GM18519 (cell line): ENCODE data around the gene DPCD.
"Not testable (repeated sequence)": the region's sequence is repeated elsewhere in the genome, so short reads cannot be mapped to it uniquely, and the experiment has no call there.

ENCODE experiments used
- ATAC-seq: cut with Tn5 transposase; IDR thresholded peaks from one replicate; pipeline ENCODE4 v1.9.1; 2021; ENCODE audit warnings: mild to moderate bottlenecking, moderate library complexity; ENCODE audit not compliant: unreplicated experiment, low FRiP score

Gene DPCD

DNA sequence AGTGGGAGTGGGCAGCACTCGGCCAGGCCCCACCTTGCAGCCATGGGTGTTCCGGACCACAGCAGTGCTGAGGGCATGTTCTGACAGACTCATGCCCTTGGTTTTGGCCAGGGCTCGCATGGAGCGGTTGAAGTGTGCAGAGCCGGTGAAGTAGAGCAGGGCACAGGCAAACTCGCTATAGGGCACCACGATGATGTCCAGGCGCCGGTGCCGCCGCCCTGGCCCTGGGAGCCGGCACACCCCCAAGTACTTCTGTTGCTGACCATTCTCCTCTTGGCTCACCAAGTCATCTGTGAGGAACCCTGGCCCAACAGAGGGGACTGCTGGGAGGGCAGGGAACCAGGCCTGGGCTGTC, 8.6 kb upstream of the DPCD start:
- ATAC-seq: no peak

- no peak for ATAC-seq
These were observed 7.4 kb upstream of the DPCD start for GRCh38 chr10:101580486-101581399.

DNA sequence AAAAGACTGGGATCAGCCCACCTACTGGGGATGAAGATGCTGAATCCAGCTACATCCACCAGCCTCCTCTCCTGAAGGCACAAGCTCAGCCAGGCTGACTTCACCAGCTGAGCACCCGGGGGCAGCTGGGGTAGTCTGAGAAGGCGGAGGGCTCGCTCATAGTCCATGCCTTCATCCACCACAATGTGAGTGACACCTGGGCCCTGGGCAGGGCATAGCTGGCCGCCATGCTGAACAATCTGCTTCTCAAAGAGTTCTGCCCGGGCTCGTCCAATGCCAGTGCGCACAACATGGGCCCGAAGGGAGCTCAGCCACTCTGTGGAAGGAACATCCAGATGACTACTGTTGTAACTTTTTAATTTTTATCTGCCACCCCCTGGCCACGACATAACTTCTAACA, 2.3 kb upstream of the DPCD start:
- no peak for ATAC-seq

- ATAC-seq: no peak
These were observed 758 bp downstream of the DPCD start for GRCh38 chr10:101588879-101589278.

- not testable (repeated sequence) for ATAC-seq
These were observed 5.2 kb downstream of the DPCD start for GRCh38 chr10:101593331-101593730.

DNA sequence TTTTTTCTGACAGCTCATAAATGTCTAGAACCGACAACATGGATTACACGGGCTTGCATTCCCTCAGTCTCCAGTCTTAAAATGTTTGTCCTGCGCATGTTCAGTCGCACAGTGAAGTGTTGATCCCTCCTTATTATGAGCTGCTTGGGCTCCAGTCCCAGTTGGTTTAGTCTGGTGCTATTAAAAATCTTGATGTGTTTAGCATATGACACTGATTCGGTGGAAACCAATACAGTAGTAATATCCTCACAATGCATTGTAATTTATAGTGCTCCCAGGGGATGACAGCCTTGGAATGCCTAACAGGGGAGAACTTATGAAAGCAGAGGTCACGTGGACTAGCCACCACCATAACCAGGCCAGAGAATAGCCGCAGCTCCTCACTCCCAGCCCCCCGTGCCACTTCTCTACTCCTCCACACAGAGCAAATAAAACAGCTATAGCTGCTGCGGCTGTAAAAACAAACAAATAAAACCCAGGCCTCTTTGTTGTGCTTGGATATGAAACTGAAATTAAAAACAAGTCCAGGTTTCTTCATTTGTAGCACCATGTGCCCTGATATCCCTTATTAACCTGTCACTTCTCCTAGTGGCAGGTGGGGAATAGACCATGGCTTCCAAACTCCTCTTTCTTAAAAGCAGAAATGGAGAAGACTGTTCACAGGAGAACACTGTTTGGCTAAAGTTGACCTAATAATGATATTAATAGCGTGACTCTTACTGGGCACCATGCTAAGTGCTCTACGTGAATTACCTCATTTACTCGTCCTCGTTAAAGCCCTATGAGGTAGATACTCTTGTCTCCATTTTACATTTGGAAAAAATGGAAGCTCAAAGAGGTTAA, 7.7 kb downstream of the DPCD start:
- no peak for ATAC-seq

DNA sequence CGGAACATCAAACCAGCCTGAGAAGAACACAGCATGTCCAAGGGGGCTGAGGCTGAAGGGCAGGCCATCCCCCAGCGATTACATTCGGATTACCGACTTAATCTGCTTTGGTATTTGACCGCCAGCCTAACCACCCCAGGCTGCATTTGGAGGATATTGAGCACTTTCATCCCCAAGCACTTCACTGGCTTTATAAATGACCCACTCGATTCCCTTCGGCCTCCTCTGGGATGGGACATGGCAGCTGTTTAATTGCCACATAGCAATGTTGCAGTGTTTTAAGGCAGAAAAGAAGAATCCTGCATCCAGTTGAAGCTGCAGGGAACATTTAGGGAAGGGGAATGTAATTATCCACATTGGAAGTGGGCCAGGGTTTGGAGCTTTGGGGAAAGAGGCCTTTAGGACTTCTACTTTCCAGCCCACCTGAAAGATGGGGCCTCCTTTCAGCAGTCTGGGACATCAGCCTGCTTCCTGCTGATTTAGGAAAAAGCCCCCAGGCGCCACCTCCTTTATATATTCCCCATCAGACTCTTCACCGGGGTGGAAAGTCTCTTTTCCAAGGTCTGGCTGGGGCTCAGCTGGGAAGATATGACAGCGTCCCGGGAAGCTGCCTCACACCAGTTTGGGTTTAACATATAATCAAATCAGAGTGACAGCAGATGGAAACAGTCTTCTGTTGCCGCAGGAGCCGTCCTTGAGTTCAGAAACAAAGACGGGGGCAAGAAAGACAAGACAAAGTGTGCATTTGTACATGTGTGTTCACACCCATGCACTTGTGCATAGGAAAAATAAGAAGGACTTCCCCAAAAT, 9.2 kb downstream of the DPCD start:
- ATAC-seq: no peak

DNA sequence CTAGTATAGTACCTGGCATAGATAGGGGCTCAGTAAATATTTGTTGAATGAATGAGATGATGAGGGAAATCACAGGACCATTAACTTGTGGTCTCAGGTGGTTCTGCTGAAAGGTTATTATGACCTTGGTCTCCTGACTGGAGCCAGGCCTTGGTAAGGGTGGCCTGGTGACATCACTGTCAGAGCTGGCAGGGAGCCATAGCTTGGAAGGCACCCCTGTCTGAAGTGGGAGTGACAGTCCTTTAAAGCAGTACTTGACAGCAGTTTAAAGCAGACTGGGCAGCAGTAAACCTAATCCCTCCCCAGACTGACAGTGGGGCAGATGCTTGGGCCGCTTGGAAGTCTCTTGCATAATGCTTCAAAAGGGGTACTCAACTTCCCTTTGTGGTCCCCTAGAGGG, 13.4 kb downstream of the DPCD start:
- no peak for ATAC-seq

DNA sequence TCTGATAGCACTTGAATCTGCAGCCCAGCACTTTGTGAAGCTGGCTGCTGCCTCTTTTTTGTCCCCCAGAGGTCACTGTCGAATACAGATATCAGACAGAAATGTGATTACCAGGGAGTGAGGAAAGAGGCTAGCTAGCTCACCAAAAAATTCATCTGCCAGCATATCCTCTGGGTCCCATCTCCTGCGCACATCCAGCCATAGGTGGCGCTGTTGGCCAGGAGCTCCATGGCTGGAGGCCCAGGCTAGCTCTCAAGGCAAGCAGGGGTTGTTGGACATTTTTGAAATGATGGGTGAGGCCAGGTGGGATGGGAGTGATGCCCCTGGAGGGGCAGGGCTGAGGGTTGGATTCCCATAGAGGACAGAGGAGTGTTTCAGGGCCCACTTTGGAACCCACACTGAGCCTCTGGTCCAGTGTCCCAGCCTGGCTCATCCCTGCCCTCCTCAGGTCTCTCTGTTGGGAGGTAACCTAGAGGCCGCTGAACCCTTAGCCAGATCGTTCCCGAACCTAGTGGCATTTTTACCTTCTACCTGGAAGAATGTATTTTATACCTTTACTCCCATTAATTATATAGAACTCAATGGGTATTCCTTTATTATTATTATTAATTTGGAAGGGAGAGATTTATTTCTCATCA, 14.8 kb downstream of the DPCD start:
- peak; percentile 59 for ATAC-seq

GRCh38 chr10:101607124-101607523, 19.0 kb downstream of the DPCD start:
- no peak for ATAC-seq

DNA sequence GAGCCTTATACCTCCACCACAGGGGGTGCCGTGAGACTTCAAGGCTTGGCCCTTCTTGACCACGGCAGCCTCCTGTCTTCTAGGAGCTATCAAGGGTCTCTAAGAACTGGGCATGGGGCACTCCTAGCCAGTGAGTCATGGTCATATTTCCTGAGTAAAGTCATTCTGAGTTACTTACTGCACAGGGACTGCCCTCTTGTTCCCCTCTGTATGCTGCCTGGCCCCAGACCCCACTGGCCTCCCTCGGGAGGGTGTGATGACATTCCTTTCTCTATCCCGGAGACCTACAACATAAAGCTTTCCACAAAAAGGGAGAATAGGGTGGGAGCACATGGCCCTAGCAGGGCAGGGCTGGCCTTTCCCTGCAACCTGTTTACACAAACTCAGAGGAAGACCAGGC, 21.4 kb downstream of the DPCD start:
- ATAC-seq: no peak

GRCh38 chr10:101611096-101611905, 23.2 kb downstream of the DPCD start:
- no peak for ATAC-seq

DNA sequence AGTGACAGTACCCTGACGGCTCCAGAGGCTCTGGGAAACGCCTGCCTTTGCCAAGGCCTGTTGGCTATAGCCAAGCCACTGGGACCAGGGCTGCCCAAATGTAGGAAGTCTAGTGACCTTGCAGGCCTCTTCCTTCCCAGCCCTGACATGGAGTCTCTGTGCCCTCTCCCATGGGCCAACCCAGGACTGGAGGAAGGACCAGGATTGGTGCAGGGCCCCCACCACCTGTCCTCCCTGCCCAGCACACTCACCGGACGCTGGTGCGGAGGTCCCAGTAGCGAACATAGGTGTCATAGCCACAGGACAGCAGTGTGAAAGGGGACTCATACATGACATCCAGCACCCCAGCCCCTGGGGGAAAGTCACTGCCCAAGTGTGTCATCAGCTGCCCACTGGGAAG, 24.0 kb downstream of the DPCD start:
- ATAC-seq: no peak

GRCh38 chr10:101612872-101613271, 24.8 kb downstream of the DPCD start:
- no peak for ATAC-seq

DNA sequence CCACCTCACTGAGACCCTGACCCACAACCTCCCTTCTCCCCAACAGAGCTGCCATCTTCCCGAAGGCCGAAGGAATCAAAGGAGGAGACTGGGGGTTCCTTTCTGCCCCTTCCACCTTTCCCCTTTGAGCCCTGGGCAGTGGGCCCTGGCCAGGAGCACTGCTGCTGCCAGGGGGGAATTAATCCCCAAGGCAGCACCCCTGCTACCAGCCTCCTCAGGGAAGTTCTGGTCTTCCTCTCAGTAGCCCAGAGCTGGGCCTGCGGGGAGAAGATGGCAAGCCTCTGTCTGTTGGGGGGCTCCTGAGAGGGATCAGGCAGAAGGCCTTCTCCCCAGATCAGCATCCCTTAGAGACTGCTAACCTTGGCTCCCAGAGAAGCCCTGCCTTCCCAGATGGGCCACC, 25.5 kb downstream of the DPCD start:
- ATAC-seq: no peak

GRCh38 chr10:101614663-101615524, 26.8 kb downstream of the DPCD start:
- ATAC-seq: no peak

DNA sequence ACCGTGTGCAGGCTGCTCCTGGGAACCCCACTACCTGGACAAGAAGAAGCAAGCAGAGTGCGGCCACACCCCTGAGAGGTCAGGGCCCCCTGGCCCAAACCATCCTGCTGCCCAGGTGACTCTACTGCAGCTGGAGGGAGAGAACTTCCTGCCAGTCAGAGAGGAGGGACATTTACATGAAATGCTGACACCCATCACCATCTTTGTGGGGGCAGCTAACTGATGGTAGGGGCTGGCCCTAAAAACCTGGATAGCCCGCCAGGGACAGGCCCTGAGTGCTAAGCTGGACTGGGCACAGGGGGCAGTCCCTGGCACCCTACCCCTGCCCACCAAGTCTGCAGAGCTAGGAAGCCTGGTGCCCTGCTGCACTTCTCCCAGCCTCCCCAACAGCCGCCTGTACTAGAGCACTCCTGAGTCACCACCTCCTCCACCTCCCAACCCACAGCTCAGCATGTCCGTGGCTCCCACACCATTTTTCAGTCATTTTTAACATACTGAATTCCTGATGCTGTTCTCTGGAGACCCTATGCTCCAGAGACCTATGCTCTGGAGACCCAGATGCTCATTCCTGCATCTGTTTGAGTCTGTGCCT, 27.5 kb downstream of the DPCD start:
- ATAC-seq: no peak

DNA sequence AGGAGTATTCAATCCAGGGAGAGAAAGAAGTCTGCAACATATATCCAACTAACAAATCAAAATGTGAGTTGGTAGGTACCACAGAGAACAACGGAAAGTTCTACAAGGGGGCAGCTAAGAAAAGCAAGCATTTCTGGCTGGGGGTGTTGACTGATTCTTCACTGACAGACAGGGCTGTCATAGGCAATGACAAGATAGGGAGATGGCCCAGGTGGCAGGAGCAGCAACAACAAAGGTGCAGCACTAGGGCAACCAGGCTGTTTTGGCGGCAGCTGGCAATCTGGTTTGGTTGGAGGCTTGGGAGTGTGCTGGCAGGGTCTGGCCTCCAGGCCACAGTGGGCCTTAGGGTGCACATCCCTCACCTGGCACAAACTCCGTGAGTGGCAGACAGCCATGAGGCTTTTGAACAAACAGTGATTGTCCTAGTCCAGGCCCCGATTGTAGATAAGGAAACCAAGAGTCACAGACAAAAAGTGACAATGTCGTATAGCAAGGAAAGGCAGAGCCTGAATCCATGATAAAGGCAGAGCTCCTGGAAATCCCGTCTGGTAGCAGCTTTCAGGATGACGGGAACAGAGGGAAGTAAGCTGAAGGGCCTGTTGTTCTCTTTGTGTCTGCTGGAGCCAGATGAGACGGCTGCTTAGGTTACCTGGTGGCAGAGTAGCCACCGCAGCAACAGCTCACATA, 28.4 kb downstream of the DPCD start:
- ATAC-seq: no peak
